Calu3 (cell line): ENCODE measurements around the gene SGPL1. TPM values are rescaled to one million over a fixed set of nuclear protein-coding genes. Genes with fewer than 3 reads are reported as not detected.

Source experiments
- BruUV-seq: library from RNA; stranded (reverse); fragments of 400-500 nt; replicated peaks from 2 replicates; lab custom pipeline; 2021; lab: Mats Ljungman, UMichigan
- CTCF ChIA-PET: fragments of 300-600 bp; sonication (Branson Sonifier 250); formaldehyde crosslinking; loops from one replicate; lab custom pipeline; 2022; ENCODE audit warnings: antibody characterized with exemption; lab: Charles Lee
- DNase-seq: peaks from one replicate; pipeline ENCODE4 v3.0.0; 2022
- H3K27ac Mint-ChIP-seq: one replicate; pipeline ENCODE4 v1.8.0; 2022; ENCODE audit warnings: mixed read lengths; ENCODE audit not compliant: unreplicated experiment
- H3K27me3 Mint-ChIP-seq: one replicate; pipeline ENCODE4 v1.8.0; 2022; ENCODE audit warnings: mixed read lengths; ENCODE audit not compliant: unreplicated experiment
- H3K36me3 Mint-ChIP-seq: one replicate; pipeline ENCODE4 v1.8.0; 2022; ENCODE audit warnings: mild to moderate bottlenecking, moderate library complexity, mixed read lengths; ENCODE audit not compliant: insufficient read depth, unreplicated experiment
- H3K4me1 Mint-ChIP-seq: one replicate; pipeline ENCODE4 v1.8.0; 2022; ENCODE audit warnings: mild to moderate bottlenecking, low read depth, mixed read lengths; ENCODE audit not compliant: unreplicated experiment
- H3K4me3 Mint-ChIP-seq: one replicate; pipeline ENCODE4 v1.8.0; 2022; ENCODE audit warnings: mild to moderate bottlenecking, low read depth, moderate library complexity, mixed read lengths; ENCODE audit not compliant: unreplicated experiment
- H3K9me3 Mint-ChIP-seq: one replicate; pipeline ENCODE4 v1.8.0; 2022; ENCODE audit warnings: low read depth, mixed read lengths; ENCODE audit not compliant: unreplicated experiment
- intact Hi-C: fragments of 100-400 bp; cut with micrococcal nuclease; formaldehyde crosslinking; loops from one replicate; pipeline ENCODE4 v1.10.0; 2022; ENCODE audit not compliant: unreplicated experiment
- total RNA-seq: library from RNA; stranded (reverse); gene quantifications from 2 replicates; pipeline ENCODE4 v1.2.3, GENCODE V29; 2022
- TF ChIP-seq, protein P1 (sequence below): fragments of 200-600 bp; IDR thresholded peaks from one replicate; pipeline ENCODE4 v1.8.0; 2022; ENCODE audit warnings: antibody characterized with exemption; ENCODE audit not compliant: unreplicated experiment

Gene SGPL1
- total RNA-seq, 1 experiment from 2014 or later, result 84.6 TPM

DNA sequence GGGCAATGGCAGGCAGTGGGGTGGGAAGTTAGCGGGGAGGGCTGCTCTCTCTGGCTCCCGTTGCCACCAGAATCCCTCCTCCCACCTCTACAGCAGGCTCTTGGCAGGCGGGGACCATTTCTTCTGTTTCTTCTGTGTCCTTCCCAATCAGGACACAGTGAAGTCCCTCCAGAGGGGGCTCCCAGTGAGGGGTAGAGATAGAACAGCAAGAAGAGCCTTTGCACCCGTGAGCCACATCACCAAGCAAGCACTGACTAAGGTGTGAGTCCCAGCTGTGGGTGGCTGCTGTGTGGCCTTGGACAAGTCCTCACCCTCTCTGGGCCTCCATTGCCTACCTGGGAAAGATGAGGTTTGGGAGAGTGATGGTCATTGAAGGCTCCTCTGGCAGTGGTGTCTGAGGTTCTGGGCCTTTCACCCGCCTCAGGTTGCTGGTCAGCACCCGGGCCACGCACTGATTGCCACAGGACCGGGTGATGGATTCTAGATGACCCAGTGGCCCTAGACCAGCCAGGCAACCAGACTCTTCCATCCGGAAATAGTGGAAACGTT is 98.6 kb downstream of the SGPL1 start:
- DNase-seq, result no peak
- Mint-ChIP-seq H3K4me1 (no peaks in the 10 kb centered on the region), H3K4me3 (no peak overlapping the region), H3K27ac (no peak overlapping the region), H3K27me3 (peaks cover 88% of the 10 kb centered on the region), H3K9me3 (no peaks in the 10 kb centered on the region), H3K36me3 (no peaks in the 10 kb centered on the region)
- TF ChIP-seq, protein P1, sequence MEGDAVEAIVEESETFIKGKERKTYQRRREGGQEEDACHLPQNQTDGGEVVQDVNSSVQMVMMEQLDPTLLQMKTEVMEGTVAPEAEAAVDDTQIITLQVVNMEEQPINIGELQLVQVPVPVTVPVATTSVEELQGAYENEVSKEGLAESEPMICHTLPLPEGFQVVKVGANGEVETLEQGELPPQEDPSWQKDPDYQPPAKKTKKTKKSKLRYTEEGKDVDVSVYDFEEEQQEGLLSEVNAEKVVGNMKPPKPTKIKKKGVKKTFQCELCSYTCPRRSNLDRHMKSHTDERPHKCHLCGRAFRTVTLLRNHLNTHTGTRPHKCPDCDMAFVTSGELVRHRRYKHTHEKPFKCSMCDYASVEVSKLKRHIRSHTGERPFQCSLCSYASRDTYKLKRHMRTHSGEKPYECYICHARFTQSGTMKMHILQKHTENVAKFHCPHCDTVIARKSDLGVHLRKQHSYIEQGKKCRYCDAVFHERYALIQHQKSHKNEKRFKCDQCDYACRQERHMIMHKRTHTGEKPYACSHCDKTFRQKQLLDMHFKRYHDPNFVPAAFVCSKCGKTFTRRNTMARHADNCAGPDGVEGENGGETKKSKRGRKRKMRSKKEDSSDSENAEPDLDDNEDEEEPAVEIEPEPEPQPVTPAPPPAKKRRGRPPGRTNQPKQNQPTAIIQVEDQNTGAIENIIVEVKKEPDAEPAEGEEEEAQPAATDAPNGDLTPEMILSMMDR, result no peak
- intact Hi-C loops, result no loop called here
- CTCF ChIA-PET, result no interaction called here
- no TSS peak for BruUV-seq

DNA sequence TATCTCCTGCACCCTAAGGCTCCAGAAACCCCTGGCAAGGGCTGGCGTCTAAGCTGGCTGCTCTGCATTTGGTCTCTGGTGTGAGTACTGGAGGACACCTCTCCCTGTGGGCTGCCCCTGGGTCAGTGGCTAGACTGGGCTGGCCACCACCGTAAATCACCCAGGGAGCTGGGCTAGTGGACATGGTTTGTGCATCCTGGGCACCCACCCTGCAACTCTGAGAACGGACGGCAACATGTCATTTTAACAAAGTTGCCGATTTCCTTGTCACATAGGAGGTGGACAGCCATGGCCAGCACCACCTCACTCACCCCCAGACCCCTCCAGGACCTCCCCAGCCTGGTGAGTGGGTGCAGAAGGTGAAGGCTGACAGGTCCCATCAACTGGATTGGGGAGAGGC is 99.5 kb downstream of the SGPL1 start:
- CTCF ChIA-PET, result interaction anchor here (0.7 kb wide), 1 partner anchor 314 kb away, joined by 3 read pairs; no protein-coding TSS in a partner anchor
- Mint-ChIP-seq H3K4me3 (no peak overlapping the region), H3K27ac (no peak overlapping the region), H3K9me3 (no peaks in the 10 kb centered on the region), H3K27me3 (peaks cover 88% of the 10 kb centered on the region), H3K4me1 (no peaks in the 10 kb centered on the region), H3K36me3 (no peaks in the 10 kb centered on the region)
- intact Hi-C loops, result no loop called here
- BruUV-seq, result no TSS peak
- TF ChIP-seq, protein P1, result no peak
- no peak for DNase-seq

DNA sequence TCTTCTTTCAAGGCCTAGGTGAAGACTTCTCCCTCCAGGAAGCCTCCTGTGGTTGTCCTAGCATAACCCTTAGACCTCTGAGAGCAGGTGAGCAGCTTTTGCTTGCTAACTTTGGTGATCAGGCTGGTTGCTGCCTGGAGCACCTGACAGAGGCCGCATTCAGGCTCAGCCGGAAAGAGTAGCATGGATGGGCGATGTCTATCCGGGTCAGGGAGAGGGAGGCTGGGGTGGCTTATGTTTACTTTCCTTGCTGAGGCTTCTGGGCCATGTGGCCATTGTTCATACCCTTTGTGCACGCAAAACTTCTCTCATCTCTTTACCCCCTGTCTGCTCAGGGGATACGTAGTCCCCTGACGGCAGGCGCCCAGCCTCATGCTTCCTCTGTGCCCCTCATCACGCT is 100.1 kb downstream of the SGPL1 start:
- peaks cover 94% of the 10 kb centered on the region for H3K27me3 Mint-ChIP-seq
- no peaks in the 10 kb centered on the region for H3K36me3 Mint-ChIP-seq
- DNase-seq, result no peak
- intact Hi-C loops, result no loop called here
- H3K9me3 Mint-ChIP-seq, result no peaks in the 10 kb centered on the region
- no peak overlapping the region for H3K27ac Mint-ChIP-seq
- TF ChIP-seq, protein P1, result no peak
- no peaks in the 10 kb centered on the region for H3K4me1 Mint-ChIP-seq
- no TSS peak for BruUV-seq
- H3K4me3 Mint-ChIP-seq, result no peak overlapping the region
- CTCF ChIA-PET, result interaction anchor here (0.7 kb wide), 1 partner anchor 314 kb away, joined by 3 read pairs; no protein-coding TSS in a partner anchor

DNA sequence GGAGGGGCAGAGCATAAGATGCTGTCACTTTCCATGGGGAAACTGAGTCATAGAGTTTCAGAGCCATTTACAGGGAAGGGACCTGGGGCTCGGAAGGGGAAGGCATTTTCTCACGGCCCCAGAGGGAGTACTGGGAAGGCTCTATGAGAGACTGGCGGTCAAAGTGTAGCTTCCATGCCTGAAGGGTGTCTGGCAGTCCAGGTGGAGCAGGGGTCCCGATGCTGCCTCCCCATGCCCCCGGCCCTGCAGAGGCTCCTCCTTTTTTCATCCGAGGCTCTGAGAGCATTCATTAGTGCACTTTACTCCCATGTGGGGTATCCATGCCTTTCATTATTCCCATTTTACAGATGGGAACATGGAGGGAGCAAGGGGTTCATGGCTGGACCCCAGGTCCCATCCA is 100.5 kb downstream of the SGPL1 start:
- Mint-ChIP-seq H3K4me3 (no peak overlapping the region), H3K9me3 (no peaks in the 10 kb centered on the region), H3K27ac (no peak overlapping the region), H3K4me1 (no peaks in the 10 kb centered on the region), H3K36me3 (no peaks in the 10 kb centered on the region), H3K27me3 (peaks cover 99% of the 10 kb centered on the region)
- CTCF ChIA-PET, result interaction anchor here (0.6 kb wide), 1 partner anchor 258 kb away, joined by 7 read pairs; no protein-coding TSS in a partner anchor
- no TSS peak for BruUV-seq
- intact Hi-C loops, result no loop called here
- DNase-seq, result no peak
- TF ChIP-seq, protein P1, result no peak
